HG03521 (cell line): ENCODE measurements around the gene GPR179.

Experiments
- ATAC-seq: cut with Tn5 transposase; IDR thresholded peaks from one replicate; pipeline ENCODE4 v1.9.1; 2021; ENCODE audit warnings: mild to moderate bottlenecking, moderate library complexity; ENCODE audit not compliant: unreplicated experiment

Gene GPR179, protein sequence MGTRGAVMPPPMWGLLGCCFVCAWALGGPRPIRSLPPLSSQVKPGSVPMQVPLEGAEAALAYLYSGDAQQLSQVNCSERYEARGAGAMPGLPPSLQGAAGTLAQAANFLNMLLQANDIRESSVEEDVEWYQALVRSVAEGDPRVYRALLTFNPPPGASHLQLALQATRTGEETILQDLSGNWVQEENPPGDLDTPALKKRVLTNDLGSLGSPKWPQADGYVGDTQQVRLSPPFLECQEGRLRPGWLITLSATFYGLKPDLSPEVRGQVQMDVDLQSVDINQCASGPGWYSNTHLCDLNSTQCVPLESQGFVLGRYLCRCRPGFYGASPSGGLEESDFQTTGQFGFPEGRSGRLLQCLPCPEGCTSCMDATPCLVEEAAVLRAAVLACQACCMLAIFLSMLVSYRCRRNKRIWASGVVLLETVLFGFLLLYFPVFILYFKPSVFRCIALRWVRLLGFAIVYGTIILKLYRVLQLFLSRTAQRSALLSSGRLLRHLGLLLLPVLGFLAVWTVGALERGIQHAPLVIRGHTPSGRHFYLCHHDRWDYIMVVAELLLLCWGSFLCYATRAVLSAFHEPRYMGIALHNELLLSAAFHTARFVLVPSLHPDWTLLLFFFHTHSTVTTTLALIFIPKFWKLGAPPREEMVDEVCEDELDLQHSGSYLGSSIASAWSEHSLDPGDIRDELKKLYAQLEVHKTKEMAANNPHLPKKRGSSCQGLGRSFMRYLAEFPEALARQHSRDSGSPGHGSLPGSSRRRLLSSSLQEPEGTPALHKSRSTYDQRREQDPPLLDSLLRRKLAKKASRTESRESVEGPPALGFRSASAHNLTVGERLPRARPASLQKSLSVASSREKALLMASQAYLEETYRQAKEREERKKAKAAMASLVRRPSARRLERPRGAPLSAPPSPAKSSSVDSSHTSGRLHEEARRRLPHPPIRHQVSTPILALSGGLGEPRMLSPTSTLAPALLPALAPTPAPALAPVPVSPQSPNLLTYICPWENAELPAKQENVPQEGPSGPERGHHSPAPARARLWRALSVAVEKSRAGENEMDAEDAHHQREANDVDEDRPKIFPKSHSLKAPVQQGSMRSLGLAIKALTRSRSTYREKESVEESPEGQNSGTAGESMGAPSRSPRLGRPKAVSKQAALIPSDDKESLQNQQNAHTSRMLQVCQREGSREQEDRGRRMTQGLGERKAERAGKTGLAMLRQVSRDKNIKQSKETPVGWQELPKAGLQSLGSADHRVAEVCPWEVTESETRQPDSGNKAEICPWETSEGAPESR (N-terminal part only)

GRCh38 chr17:38343608-38344419, at the start of gene GPR179:
TSS of gene GPR179 (minus strand) at chr17:38343956. CDS start at chr17:38343789, 167 bp downstream.
- no peak for ATAC-seq

DNA sequence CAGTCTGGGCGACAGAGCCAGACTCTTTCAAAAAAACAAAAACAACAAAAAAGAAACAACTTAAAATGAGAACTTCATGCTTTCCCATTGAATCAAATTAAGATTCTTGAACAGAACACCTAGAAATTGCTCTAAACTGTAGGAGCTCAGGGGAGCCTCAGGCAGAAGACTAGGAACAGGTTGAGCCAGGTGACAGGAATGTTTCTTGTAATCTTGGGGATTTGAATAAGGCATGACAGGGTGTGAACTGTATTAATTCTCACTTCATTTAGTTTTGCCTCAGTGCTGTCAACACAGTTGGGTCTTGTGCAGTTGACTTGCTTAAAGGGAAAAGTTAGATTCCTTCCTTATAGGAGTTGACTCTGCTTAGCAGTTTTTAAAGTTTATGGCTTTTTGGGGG, 35.7 kb upstream of the GPR179 start:
- ATAC-seq = no peak

GRCh38 chr17:38369124-38369886, 25.5 kb upstream of the GPR179 start:
- no peak for ATAC-seq

- no peak for ATAC-seq
These were observed 21.0 kb upstream of the GPR179 start for GRCh38 chr17:38364741-38365140.

DNA sequence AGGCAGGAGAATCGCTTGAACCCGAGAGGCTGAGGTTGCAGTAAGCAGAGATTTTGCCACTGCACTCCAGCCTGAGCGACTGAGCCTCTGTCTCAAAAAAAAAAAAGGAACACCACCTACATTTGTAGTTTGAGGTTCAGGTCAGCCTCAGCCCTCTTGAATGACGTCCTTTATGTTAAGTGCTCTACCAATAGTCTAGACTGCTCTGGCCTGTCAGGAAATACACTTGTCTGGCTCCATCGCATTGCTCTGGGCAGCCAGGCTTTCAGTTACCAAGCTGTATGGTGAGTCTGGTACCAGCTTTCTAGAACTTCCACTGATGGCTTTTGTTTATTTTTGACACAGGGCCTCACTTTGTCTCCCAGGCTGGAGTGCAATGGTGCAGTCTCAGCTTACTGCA, 19.3 kb upstream of the GPR179 start:
- no peak for ATAC-seq

- ATAC-seq = no peak
These were observed 18.1 kb upstream of the GPR179 start for GRCh38 chr17:38361694-38362465.

GRCh38 chr17:38358586-38359513, 15.1 kb upstream of the GPR179 start:
- no peak for ATAC-seq

- ATAC-seq = no peak
These were observed 13.8 kb upstream of the GPR179 start for GRCh38 chr17:38357486-38358123.

- no peak for ATAC-seq
These were observed 11.5 kb upstream of the GPR179 start for GRCh38 chr17:38355251-38355650.

GRCh38 chr17:38354466-38354865, 10.7 kb upstream of the GPR179 start:
- no peak for ATAC-seq

DNA sequence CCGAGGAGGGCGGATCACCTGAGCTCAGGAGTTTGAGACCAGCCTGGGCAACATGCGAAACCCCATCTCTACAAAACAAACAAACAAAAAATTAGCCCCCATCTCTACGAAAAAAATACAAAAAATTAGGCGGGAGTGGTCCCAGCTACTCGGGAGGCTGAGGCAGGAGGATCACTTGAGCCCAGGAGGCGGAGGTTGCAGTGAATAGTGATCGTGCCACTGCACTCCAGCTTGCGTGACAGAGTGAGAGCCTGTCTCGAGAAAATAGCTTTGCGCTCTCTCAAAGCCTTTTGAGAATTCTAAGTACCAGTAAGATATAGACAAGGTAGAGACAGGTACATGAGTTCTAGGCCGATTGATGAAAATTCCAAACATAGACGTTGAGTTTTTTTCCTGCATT, 9.9 kb upstream of the GPR179 start:
- no peak for ATAC-seq

DNA sequence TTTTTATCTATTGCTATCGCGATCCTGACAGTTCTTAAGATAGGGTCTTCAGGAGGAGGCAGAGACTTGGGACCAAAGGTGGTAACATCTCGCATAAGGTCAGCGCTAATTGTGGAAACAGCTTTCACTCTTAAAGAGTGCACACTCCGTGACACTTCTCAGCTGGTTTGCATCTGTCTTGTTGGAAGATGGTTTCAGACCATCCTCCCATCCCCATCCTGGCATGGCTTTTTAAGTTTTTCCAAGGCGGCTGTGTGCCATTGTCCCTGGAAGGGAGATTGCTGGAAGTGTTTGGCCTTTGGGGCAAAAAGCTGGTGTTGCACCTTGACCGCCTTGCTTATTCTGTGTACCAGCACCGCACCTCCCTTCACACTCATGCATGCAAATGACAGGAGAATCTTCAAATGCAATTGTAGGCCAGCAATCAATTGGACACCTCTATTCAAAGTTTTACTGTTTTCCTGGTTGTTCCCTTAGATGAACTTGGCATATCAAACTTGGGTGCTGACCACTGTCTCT, 9.4 kb upstream of the GPR179 start:
- no peak for ATAC-seq

DNA sequence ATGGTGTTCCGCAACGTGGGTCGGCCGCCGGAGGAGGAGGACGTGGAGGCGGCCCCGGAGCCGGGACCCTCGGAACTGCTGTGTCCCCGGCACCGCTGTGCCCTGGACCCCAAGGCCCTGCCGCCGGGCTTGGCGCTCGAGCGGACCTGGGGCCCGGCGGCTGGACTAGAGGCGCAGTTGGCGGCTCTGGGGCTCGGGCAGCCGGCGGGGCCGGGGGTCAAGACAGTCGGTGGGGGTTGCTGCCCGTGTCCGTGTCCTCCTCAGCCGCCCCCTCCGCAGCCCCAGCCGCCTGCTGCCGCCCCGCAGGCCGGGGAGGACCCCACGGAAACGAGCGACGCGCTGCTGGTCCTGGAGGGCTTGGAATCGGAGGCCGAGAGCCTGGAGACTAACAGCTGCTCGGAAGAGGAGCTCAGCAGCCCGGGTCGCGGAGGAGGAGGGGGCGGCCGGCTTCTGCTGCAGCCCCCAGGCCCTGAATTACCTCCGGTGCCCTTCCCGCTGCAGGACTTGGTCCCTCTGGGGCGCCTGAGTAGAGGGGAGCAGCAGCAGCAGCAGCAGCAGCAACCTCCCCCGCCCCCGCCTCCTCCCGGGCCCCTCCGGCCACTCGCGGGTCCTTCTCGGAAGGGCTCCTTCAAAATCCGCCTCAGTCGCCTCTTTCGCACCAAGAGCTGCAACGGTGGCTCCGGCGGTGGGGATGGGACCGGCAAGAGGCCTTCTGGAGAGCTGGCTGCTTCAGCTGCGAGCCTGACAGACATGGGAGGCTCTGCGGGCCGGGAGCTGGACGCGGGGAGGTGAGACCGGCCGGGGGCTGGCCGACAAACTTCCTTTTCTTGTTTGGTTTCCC, 8.7 kb upstream of the GPR179 start:
- no peak for ATAC-seq

- ATAC-seq = peak; percentile 88
These were observed 7.9 kb upstream of the GPR179 start, which contains the start of gene SOCS7 for GRCh38 chr17:38351412-38352222. TSS of gene SOCS7 (plus strand) at chr17:38351844. CDS start at chr17:38352053, 209 bp downstream.

DNA sequence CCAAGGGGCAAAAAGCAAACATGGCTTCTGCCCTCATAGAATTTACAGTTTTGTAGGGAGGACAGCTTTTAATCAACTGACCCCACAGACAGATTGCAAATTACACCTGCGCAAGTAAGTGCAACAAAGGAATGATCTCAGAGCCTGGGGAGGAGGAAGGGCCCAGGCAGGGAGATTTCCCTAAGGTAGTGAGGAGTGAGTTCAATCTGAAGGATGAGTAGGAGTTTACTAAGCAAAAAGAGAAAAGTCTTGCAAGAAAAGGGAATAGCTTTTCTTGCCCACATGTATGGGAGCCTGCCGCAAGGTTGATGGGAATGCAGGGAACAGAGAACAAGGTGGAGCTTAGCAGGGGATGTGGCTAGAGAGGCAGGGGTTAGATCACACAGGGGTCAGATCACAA, 6.3 kb upstream of the GPR179 start:
- ATAC-seq = no peak
